IMR-90 (cell line): ENCODE results near the gene OR10H1. TPM values are rescaled to one million over a fixed set of nuclear protein-coding genes. Genes with fewer than 3 reads are reported as not detected.

Experiments
- ATAC-seq: fragments of 200-7000 bp; cut with Tn5 transposase; 2 replicates; pipeline ENCODE4 v1.9.1; 2020; ENCODE audit warnings: low read depth, mild to moderate bottlenecking, moderate library complexity
- BruUV-seq: library from RNA; stranded (reverse); fragments of 400-500 nt; replicated peaks from 2 replicates; lab custom pipeline; 2021; lab: Mats Ljungman, UMichigan
- CTCF ChIA-PET: fragments of 300-600 bp; formaldehyde crosslinking; extraction: SDS; loops from one replicate; lab custom pipeline; 2021; ENCODE audit warnings: antibody characterized with exemption; lab: Yijun Ruan, JAX
- POLR2A ChIA-PET: fragments of 300-600 bp; sonication (Branson Sonifier 250); formaldehyde crosslinking; loops from one replicate; lab custom pipeline; 2022; ENCODE audit warnings: antibody characterized with exemption; ENCODE audit not compliant: unreplicated experiment; lab: Charles Lee
- DNase-seq: peaks from one replicate; pipeline ENCODE4 v3.0.0; 2013
- H2AFZ ChIP-seq: replicated peaks from 2 replicates; pipeline ENCODE3; 2013; ENCODE audit warnings: low read length, mild to moderate bottlenecking; ENCODE audit not compliant: poor library complexity
- H2AK5ac ChIP-seq: 2 replicates; pipeline ENCODE4 v1.6.1; 2013; ENCODE audit warnings: low read depth, low read length, inconsistent platforms
- H2AK9ac ChIP-seq: replicated peaks from 2 replicates; pipeline ENCODE3; 2013; ENCODE audit warnings: mild to moderate bottlenecking, low read depth, low read length, moderate library complexity; ENCODE audit not compliant: poor library complexity
- H2BK120ac ChIP-seq: 2 replicates; pipeline ENCODE4 v1.6.1; 2013; ENCODE audit warnings: low read depth, low read length, inconsistent platforms
- H2BK15ac ChIP-seq: 3 replicates; pipeline ENCODE4 v1.6.1; 2013; ENCODE audit warnings: low read depth, low read length, inconsistent platforms
- H2BK20ac ChIP-seq: 2 replicates; pipeline ENCODE4 v1.6.1; 2013; ENCODE audit warnings: low read depth, mild to moderate bottlenecking, inconsistent platforms, low read length, moderate library complexity
- H2BK5ac ChIP-seq: 2 replicates; pipeline ENCODE4 v1.6.1; 2013; ENCODE audit warnings: mild to moderate bottlenecking, low read depth, low read length, inconsistent platforms; ENCODE audit not compliant: poor library complexity, severe bottlenecking
- H3K14ac ChIP-seq: replicated peaks from 2 replicates; pipeline ENCODE4 v1.6.1; 2013; ENCODE audit warnings: low read depth, low read length, inconsistent platforms
- H3K18ac ChIP-seq: 2 replicates; pipeline ENCODE4 v1.6.1; 2013; ENCODE audit warnings: low read depth, low read length, control low read depth
- H3K23ac ChIP-seq: 2 replicates; pipeline ENCODE4 v1.6.1; 2013; ENCODE audit warnings: low read depth, low read length, inconsistent platforms
- H3K27ac ChIP-seq: 2 replicates; pipeline ENCODE4 v1.5.1; 2013; ENCODE audit warnings: mild to moderate bottlenecking, control low read depth, low read length; ENCODE audit not compliant: insufficient read depth
- H3K27me3 ChIP-seq: 2 replicates; pipeline ENCODE4 v1.6.1; 2013; ENCODE audit warnings: low read length; ENCODE audit not compliant: control insufficient read depth, insufficient read depth
- H3K36me3 ChIP-seq: 2 replicates; pipeline ENCODE4 v1.6.1; 2013; ENCODE audit warnings: low read length, mixed read lengths; ENCODE audit not compliant: control insufficient read depth, insufficient read depth
- H3K4ac ChIP-seq: 2 replicates; pipeline ENCODE4 v1.6.1; 2013; ENCODE audit warnings: low read depth, low read length, inconsistent platforms
- H3K4me1 ChIP-seq: 2 replicates; pipeline ENCODE4 v1.6.1; 2013; ENCODE audit warnings: low read length, mixed read lengths; ENCODE audit not compliant: control insufficient read depth, insufficient read depth
- H3K4me2 ChIP-seq: 2 replicates; pipeline ENCODE4 v1.6.1; 2013; ENCODE audit warnings: low read depth, mild to moderate bottlenecking, control low read depth, low read length, moderate library complexity
- H3K4me3 ChIP-seq: 2 replicates; pipeline ENCODE4 v1.5.1; 2013; ENCODE audit warnings: low read depth, mild to moderate bottlenecking, control low read depth, low read length, moderate library complexity; ENCODE audit not compliant: insufficient read depth
- H3K56ac ChIP-seq: 2 replicates; pipeline ENCODE4 v1.6.1; 2013; ENCODE audit warnings: low read length, inconsistent platforms; ENCODE audit not compliant: insufficient read depth; ENCODE audit errors: extremely low read depth
- H3K79me1 ChIP-seq, 2 experiments: 2 replicates each; pipeline ENCODE4 v1.6.1; 2013; ENCODE audit warnings: low read length in 2 of 2, inconsistent platforms in 1 of 2, low read depth in 1 of 2
- H3K9ac ChIP-seq: 2 replicates; pipeline ENCODE4 v1.6.1; 2013; ENCODE audit warnings: low read depth, low read length, control low read depth
- H3K9me1 ChIP-seq: 2 replicates; pipeline ENCODE4 v1.6.1; 2013; ENCODE audit warnings: low read length, inconsistent platforms; ENCODE audit not compliant: insufficient read depth
- H3K9me3 ChIP-seq: 2 replicates; pipeline ENCODE4 v1.6.1; 2013; ENCODE audit warnings: low read length; ENCODE audit not compliant: control insufficient read depth, insufficient read depth
- H4K20me1 ChIP-seq: 2 replicates; pipeline ENCODE4 v1.6.1; 2013; ENCODE audit warnings: low read length, inconsistent platforms; ENCODE audit not compliant: insufficient read depth
- H4K5ac ChIP-seq: 2 replicates; pipeline ENCODE4 v1.6.1; 2013; ENCODE audit warnings: mild to moderate bottlenecking, low read depth, low read length, control low read depth
- H4K8ac ChIP-seq, 2 experiments: 2 replicates each; pipeline ENCODE4 v1.6.1; 2013; ENCODE audit warnings: low read depth in 2 of 2, low read length in 2 of 2, control low read depth in 1 of 2, inconsistent platforms in 1 of 2
- H4K91ac ChIP-seq: 2 replicates; pipeline ENCODE4 v1.6.1; 2013; ENCODE audit warnings: low read depth, low read length, inconsistent platforms; ENCODE audit not compliant: insufficient read depth
- CEBPB ChIP-seq: IDR thresholded peaks from 2 replicates; pipeline ENCODE4 v1.6.1; 2012; ENCODE audit warnings: low read depth, low read length, improper control_type of control experiment
- MAZ ChIP-seq: IDR thresholded peaks from 2 replicates; pipeline ENCODE4 v1.6.1; 2012; ENCODE audit warnings: low read depth, mild to moderate bottlenecking, low read length, improper control_type of control experiment, moderate library complexity, borderline replicate concordance
- MXI1 ChIP-seq: IDR thresholded peaks from 2 replicates; pipeline ENCODE4 v1.6.1; 2012; ENCODE audit warnings: low read depth, mild to moderate bottlenecking, low read length, moderate library complexity, borderline replicate concordance
- RFX5 ChIP-seq: IDR thresholded peaks from 2 replicates; pipeline ENCODE4 v1.8.0; 2012; ENCODE audit warnings: low read depth, mild to moderate bottlenecking, low read length, moderate library complexity
- WGBS, 2 experiments: methylation state at CpG; one replicate each; pipeline versions ENCODE4 v1.1.5 to v1.1.7; 2013; ENCODE audit warnings: missing lambda C conversion rate in 2 of 2; ENCODE audit not compliant: insufficient read length in 1 of 2; ENCODE audit errors: extremely low coverage in 2 of 2; 5-methylcytosine and 5-hydroxymethylcytosine counted together
- dilution Hi-C: fragments of 300-500 bp; cut with HindIII; formaldehyde crosslinking; loops from one replicate; pipeline ENCODE4 v1.14.3; 2018; ENCODE audit warnings: low sequenced_read_pairs; ENCODE audit not compliant: unreplicated experiment
- in situ Hi-C: fragments of 300-500 bp; cut with MboI; formaldehyde crosslinking; loops from 3 replicates; pipeline ENCODE4 v1.14.3; 2019; ENCODE audit warnings: low sequenced_read_pairs, inconsistent platforms, mixed read lengths
- intact Hi-C: fragments of 100-400 bp; cut with micrococcal nuclease; formaldehyde crosslinking; loops from 2 replicates; pipeline ENCODE4 v1.10.0; 2022
- polyA plus RNA-seq, 3 experiments: library from polyadenylated mRNA; depleted of rRNA; stranded (reverse); fragments of >200 nt; gene quantifications; 2 replicates each; pipeline ENCODE4 v1.2.3, GENCODE V29; 2012; ENCODE audit warnings: low replicate concordance in 1 of 3
- total RNA-seq: library from RNA; depleted of rRNA; stranded (reverse); fragments of >200 nt; gene quantifications from 2 replicates; pipeline ENCODE4 v1.2.3, GENCODE V29; 2012

The OR10H1 gene
- total and polyA plus RNA-seq, 2 of the 4 experiments (the other 2 are of a cell fraction): not detected

DNA sequence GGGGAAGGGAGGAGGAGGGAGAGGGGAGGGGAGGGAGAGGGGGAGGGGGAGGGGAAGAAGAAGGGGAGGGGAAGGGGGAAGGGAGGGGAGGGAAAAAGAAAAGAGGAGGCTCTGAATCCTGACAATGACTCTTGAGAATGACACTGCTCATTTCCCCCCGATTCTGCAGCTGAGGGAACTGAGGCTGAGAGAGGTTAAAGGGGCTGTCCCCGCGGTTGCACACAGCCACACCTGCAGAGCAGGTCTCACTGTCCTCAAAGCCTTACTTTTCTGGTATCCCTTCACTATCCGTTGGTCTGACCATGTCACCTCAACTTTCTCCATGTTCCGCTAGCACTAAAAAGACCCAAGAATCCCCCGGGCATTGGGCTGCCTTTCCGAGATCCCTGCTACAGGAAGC lies 47.0 kb upstream of the OR10H1 start:
- H3K18ac ChIP-seq: no peak overlapping the region
- no peak overlapping the region for H3K4me3 ChIP-seq
- no peak overlapping the region for H2AK5ac ChIP-seq
- DNase-seq (no peak), ATAC-seq (no peak)
- no peaks in the 10 kb centered on the region for H3K9me1 ChIP-seq
- H3K4ac ChIP-seq: no peak overlapping the region
- H3K4me2 ChIP-seq: no peak overlapping the region
- intact Hi-C loops: no loop called here
- dilution Hi-C loops: no loop called here
- H3K14ac ChIP-seq: no peak overlapping the region
- no peak overlapping the region for H2BK20ac ChIP-seq
- POLR2A ChIA-PET: no interaction called here
- CTCF ChIA-PET: no interaction called here
- no peak overlapping the region for H2AFZ ChIP-seq
- no peak for TF ChIP-seq MAZ
- no peak for TF ChIP-seq RFX5
- TF ChIP-seq CEBPB: no peak
- TF ChIP-seq MXI1: no peak
- H3K27ac ChIP-seq: no peak overlapping the region
- H3K4me1 ChIP-seq: no peaks in the 10 kb centered on the region
- H3K56ac ChIP-seq: no peak overlapping the region
- no peaks in the 10 kb centered on the region for H3K27me3 ChIP-seq
- H3K36me3 ChIP-seq: no peaks in the 10 kb centered on the region
- H2BK120ac ChIP-seq: no peak overlapping the region
- in situ Hi-C loops: no loop called here
- no peaks in the 10 kb centered on the region for H4K20me1 ChIP-seq
- H2AK9ac ChIP-seq: no peak overlapping the region
- H3K23ac ChIP-seq: no peak overlapping the region
- H4K8ac ChIP-seq: no peak overlapping the region
- H3K79me1 ChIP-seq: no peaks in the 10 kb centered on the region
- no TSS peak for BruUV-seq
- H4K91ac ChIP-seq: no peak overlapping the region
- no peak overlapping the region for H2BK15ac ChIP-seq
- H3K9me3 ChIP-seq: peaks cover 6% of the 10 kb centered on the region
- 33% methylated on average over 6 of the region's 7 CpGs; no CpG with 5 or more reads in 1 of the 2 experiments for WGBS, 2 experiments
- H3K9ac ChIP-seq: no peak overlapping the region
- no peak overlapping the region for H4K5ac ChIP-seq
- no peak overlapping the region for H2BK5ac ChIP-seq
